BLaER1 treated with 17β-estradiol and CSF1 and Interleukin-3, amounts not matched to agents 10 nM and 100 nM (cell line): ENCODE results near the gene TBC1D2B.

Experiments
- H3K27ac ChIP-seq, 11 experiments: shearing (Covaris generic); formaldehyde crosslinking; 2 replicates each; pipeline ENCODE4 v1.8.1; 2022
- H3K27me3 ChIP-seq, 11 experiments: shearing (Covaris generic); formaldehyde crosslinking; 2 replicates each; pipeline ENCODE4 v1.8.1; 2022
- H3K36me3 ChIP-seq, 11 experiments: shearing (Covaris generic); formaldehyde crosslinking; 2 replicates each; pipeline ENCODE4 v1.8.1; 2022
- H3K4me1 ChIP-seq, 10 experiments: shearing (Covaris generic); formaldehyde crosslinking; 2 replicates each; pipeline ENCODE4 v1.8.1; 2022
- H3K4me2 ChIP-seq, 11 experiments: shearing (Covaris generic); formaldehyde crosslinking; 2 replicates each; pipeline ENCODE4 v1.8.1; 2022
- H3K4me3 ChIP-seq, 10 experiments: shearing (Covaris generic); formaldehyde crosslinking; 2 replicates each; pipeline ENCODE4 v1.8.1; 2022
- H3K9ac ChIP-seq, 11 experiments: shearing (Covaris generic); formaldehyde crosslinking; 2 replicates each; pipeline ENCODE4 v1.8.1; 2022
- H3K9me3 ChIP-seq, 11 experiments: shearing (Covaris generic); formaldehyde crosslinking; replicated peaks in 1 of 11; 2 replicates each; pipeline ENCODE4 v1.8.1; 2022
- H4K20me1 ChIP-seq, 11 experiments: shearing (Covaris generic); formaldehyde crosslinking; 2 replicates each; pipeline ENCODE4 v1.8.1; 2022
- Cebpa-rat ChIP-seq, 11 experiments: shearing (Covaris generic); IDR thresholded peaks; 2 replicates each; pipeline ENCODE4 v1.8.1; 2022

The TBC1D2B gene

GRCh38 chr15:77945566-77945965, 131.9 kb downstream of the TBC1D2B start:
- no peak overlapping the region for H3K9ac ChIP-seq
- H3K4me2 ChIP-seq: peak overlapping the region in 4 of 11 experiments; percentile 73 to 95 (median 87); a peak in 7 of 22 replicates
- no peak for TF ChIP-seq Cebpa-rat (IDR thresholded peaks at IDR 0.05)
- no peaks in the 10 kb centered on the region for H3K27me3 ChIP-seq
- H4K20me1 ChIP-seq: no peaks in the 10 kb centered on the region
- no peak overlapping the region for H3K4me3 ChIP-seq
- no peaks in the 10 kb centered on the region for H3K36me3 ChIP-seq
- no peak overlapping the region for H3K27ac ChIP-seq
- H3K4me1 ChIP-seq: peaks cover 9 to 34% (median 29%) of the 10 kb centered on the region in 10 experiments
- H3K9me3 ChIP-seq: no peaks in the 10 kb centered on the region
